SK-N-DZ (cell line): ENCODE results near the gene BBS1.
"Not testable (repeated sequence)": the region's sequence is repeated elsewhere in the genome, so short reads cannot be mapped to it uniquely, and the experiment has no call there.

Source experiments
- DNase-seq: peaks from one replicate; pipeline ENCODE4 v3.0.0-alpha.2; 2015; ENCODE audit warnings: low spot score

BBS1 gene

GRCh38 chr11:66524304-66525040, 14.0 kb downstream of the BBS1 start:
- no peak for DNase-seq

GRCh38 chr11:66529069-66529468, 18.6 kb downstream of the BBS1 start:
- DNase-seq: no peak

GRCh38 chr11:66529655-66530054, 19.2 kb downstream of the BBS1 start:
- no peak for DNase-seq

GRCh38 chr11:66530927-66531709, 20.7 kb downstream of the BBS1 start:
- no peak for DNase-seq

- DNase-seq: no peak
These were observed 21.4 kb downstream of the BBS1 start for GRCh38 chr11:66531841-66532240.

GRCh38 chr11:66532784-66533183, 22.3 kb downstream of the BBS1 start:
- DNase-seq: no peak

- no peak for DNase-seq
These were observed 28.9 kb downstream of the BBS1 start for GRCh38 chr11:66539170-66539869.

- no peak for DNase-seq
These were observed 29.4 kb downstream of the BBS1 start for GRCh38 chr11:66539870-66540213.

- DNase-seq: not testable (repeated sequence)
These were observed 30.2 kb downstream of the BBS1 start for GRCh38 chr11:66540598-66540997.

GRCh38 chr11:66541892-66542291, 31.5 kb downstream of the BBS1 start:
- no peak for DNase-seq

GRCh38 chr11:66542362-66542761, 31.9 kb downstream of the BBS1 start:
- DNase-seq: no peak

- DNase-seq: peak; percentile 79
These were observed 33.0 kb downstream of the BBS1 start for GRCh38 chr11:66543263-66544107.

- not testable (repeated sequence) for DNase-seq
These were observed 34.5 kb downstream of the BBS1 start for GRCh38 chr11:66544952-66545351.

- DNase-seq: peak; percentile 96
These were observed 35.4 kb downstream of the BBS1 start, which contains the start of gene ZDHHC24 for GRCh38 chr11:66545701-66546367. ZDHHC24 (minus strand) TSS chr11:66546048; CDS start chr11:66546003, 45 bp downstream.

GRCh38 chr11:66546368-66546965, 36.0 kb downstream of the BBS1 start, which contains the start of gene ACTN3:
ACTN3 (plus strand) TSS chr11:66546903; CDS start chr11:66546938, 35 bp downstream.
- DNase-seq: no peak

- DNase-seq: no peak
These were observed 36.7 kb downstream of the BBS1 start for GRCh38 chr11:66546966-66547661.

- no peak for DNase-seq
These were observed 37.2 kb downstream of the BBS1 start for GRCh38 chr11:66547662-66548009.

- DNase-seq: no peak
These were observed 37.6 kb downstream of the BBS1 start for GRCh38 chr11:66548041-66548440.

GRCh38 chr11:66548774-66549630, 38.6 kb downstream of the BBS1 start:
- DNase-seq: no peak
